HG03280 (cell line): Measurements from ENCODE around the gene FOXD4L3.
A peak's percentile ranks its signal among the peaks of the same experiment; 100 is the strongest.
"Not testable (repeated sequence)": the region's sequence is repeated elsewhere in the genome, so short reads cannot be mapped to it uniquely, and the experiment has no call there.

Source experiments
- ATAC-seq: cut with Tn5 transposase; IDR thresholded peaks from one replicate; pipeline ENCODE4 v1.9.1; 2021; ENCODE audit warnings: mild to moderate bottlenecking, moderate library complexity; ENCODE audit not compliant: unreplicated experiment

FOXD4L3 gene

GRCh38 chr9:68302567-68302966 lies at the start of gene FOXD4L3:
Gene FOXD4L3 (plus strand): TSS chr9:68302867. CDS start chr9:68302952, 85 bp downstream.
- not testable (repeated sequence) for ATAC-seq

GRCh38 chr9:68281041-68281440 lies 21.6 kb upstream of the FOXD4L3 start:
- not testable (repeated sequence) for ATAC-seq

GRCh38 chr9:68303771-68304170 lies 1.1 kb downstream of the FOXD4L3 start:
- ATAC-seq: not testable (repeated sequence)

GRCh38 chr9:68304212-68304611 lies 1.5 kb downstream of the FOXD4L3 start:
- not testable (repeated sequence) for ATAC-seq

- ATAC-seq: not testable (repeated sequence)
These were observed 2.1 kb downstream of the FOXD4L3 start for GRCh38 chr9:68304777-68305176.

GRCh38 chr9:68305680-68306285 lies 3.1 kb downstream of the FOXD4L3 start:
- ATAC-seq: not testable (repeated sequence)

GRCh38 chr9:68306391-68306964 lies 3.8 kb downstream of the FOXD4L3 start:
- ATAC-seq: not testable (repeated sequence)

GRCh38 chr9:68307127-68307526 lies 4.5 kb downstream of the FOXD4L3 start:
- ATAC-seq: not testable (repeated sequence)

- ATAC-seq: not testable (repeated sequence)
These were observed 5.0 kb downstream of the FOXD4L3 start for GRCh38 chr9:68307654-68308053.

- ATAC-seq: not testable (repeated sequence)
These were observed 8.5 kb downstream of the FOXD4L3 start for GRCh38 chr9:68311208-68311607.

GRCh38 chr9:68318209-68318608 lies 15.5 kb downstream of the FOXD4L3 start:
- ATAC-seq: not testable (repeated sequence)

GRCh38 chr9:68323749-68324148 lies 21.1 kb downstream of the FOXD4L3 start:
- ATAC-seq: not testable (repeated sequence)

GRCh38 chr9:68324518-68324917 lies 21.9 kb downstream of the FOXD4L3 start:
- not testable (repeated sequence) for ATAC-seq

- not testable (repeated sequence) for ATAC-seq
These were observed 26.4 kb downstream of the FOXD4L3 start for GRCh38 chr9:68329106-68329505.

- not testable (repeated sequence) for ATAC-seq
These were observed 28.0 kb downstream of the FOXD4L3 start for GRCh38 chr9:68330531-68331173.

GRCh38 chr9:68332122-68332521 lies 29.5 kb downstream of the FOXD4L3 start:
- ATAC-seq: not testable (repeated sequence)

GRCh38 chr9:68335935-68336334 lies 33.3 kb downstream of the FOXD4L3 start:
- not testable (repeated sequence) for ATAC-seq

- ATAC-seq: not testable (repeated sequence)
These were observed 34.1 kb downstream of the FOXD4L3 start for GRCh38 chr9:68336639-68337339.

- ATAC-seq: not testable (repeated sequence)
These were observed 35.3 kb downstream of the FOXD4L3 start for GRCh38 chr9:68338000-68338399.

GRCh38 chr9:68342265-68343025 lies 39.8 kb downstream of the FOXD4L3 start:
- ATAC-seq: peak; percentile 65

GRCh38 chr9:68343242-68343641 lies 40.6 kb downstream of the FOXD4L3 start:
- not testable (repeated sequence) for ATAC-seq
